NCI-H1436 (cell line): ENCODE measurements around the gene ATP2B2.

Experiments
- DNase-seq: peaks from one replicate; lab custom pipeline; 2025; lab: John Stamatoyannopoulos, UW

The ATP2B2 gene

GRCh38 chr3:10493202-10493589, 12.2 kb downstream of the ATP2B2 start:
- DNase-seq = no peak

GRCh38 chr3:10492364-10493201, 12.8 kb downstream of the ATP2B2 start:
- DNase-seq = no peak

GRCh38 chr3:10489746-10490483, 15.5 kb downstream of the ATP2B2 start:
- DNase-seq = no peak

- DNase-seq = no peak
Observed at GRCh38 chr3:10487988-10488633, 17.3 kb downstream of the ATP2B2 start.

- DNase-seq = no peak
Observed at GRCh38 chr3:10485806-10486205, 19.6 kb downstream of the ATP2B2 start.

- no peak for DNase-seq
Observed at GRCh38 chr3:10485380-10485779, 20.0 kb downstream of the ATP2B2 start.

GRCh38 chr3:10484709-10485108, 20.7 kb downstream of the ATP2B2 start:
- no peak for DNase-seq

GRCh38 chr3:10483686-10484345, 21.6 kb downstream of the ATP2B2 start:
- DNase-seq = no peak

- DNase-seq = no peak
Observed at GRCh38 chr3:10483364-10483675, 22.1 kb downstream of the ATP2B2 start.

GRCh38 chr3:10482631-10483363, 22.6 kb downstream of the ATP2B2 start:
- no peak for DNase-seq

- no peak for DNase-seq
Observed at GRCh38 chr3:10480871-10481378, 24.5 kb downstream of the ATP2B2 start.

- no peak for DNase-seq
Observed at GRCh38 chr3:10479311-10479710, 26.1 kb downstream of the ATP2B2 start.

GRCh38 chr3:10475983-10476382, 29.4 kb downstream of the ATP2B2 start:
- DNase-seq = no peak

GRCh38 chr3:10474847-10475246, 30.5 kb downstream of the ATP2B2 start:
- no peak for DNase-seq

GRCh38 chr3:10474275-10474646, 31.1 kb downstream of the ATP2B2 start:
- DNase-seq = no peak

- DNase-seq = no peak
Observed at GRCh38 chr3:10473581-10474274, 31.7 kb downstream of the ATP2B2 start.

- DNase-seq = no peak
Observed at GRCh38 chr3:10472877-10473440, 32.4 kb downstream of the ATP2B2 start.

GRCh38 chr3:10471054-10471688, 34.2 kb downstream of the ATP2B2 start:
- DNase-seq = no peak

- no peak for DNase-seq
Observed at GRCh38 chr3:10470120-10471053, 35.0 kb downstream of the ATP2B2 start.
